HepG2 (cell line): ENCODE measurements around the gene PIF1. TPM values are rescaled to one million over a fixed set of nuclear protein-coding genes. Genes with fewer than 3 reads are reported as not detected.

Source experiments
- BCLAF1 ChIP-seq: fragments of 450-650 bp; IDR thresholded peaks from 2 replicates; pipeline ENCODE4 v1.6.1; 2017; ENCODE audit warnings: mild to moderate bottlenecking
- CENPX ChIP-seq: sonication (generic); formaldehyde crosslinking; IDR thresholded peaks from 2 replicates; pipeline ENCODE4 v1.9.0; 2021; ENCODE audit warnings: mild to moderate bottlenecking, missing genetic modification reagents, moderate library complexity
- DNMT1 ChIP-seq: sonication (generic); formaldehyde crosslinking; IDR thresholded peaks from 2 replicates; pipeline ENCODE4 v1.5.1; 2020; ENCODE audit warnings: mild to moderate bottlenecking, missing genetic modification reagents
- DRAP1 ChIP-seq: IDR thresholded peaks from 2 replicates; pipeline ENCODE4 v1.6.1; 2016; ENCODE audit warnings: missing genetic modification reagents, missing compliant biosample characterization
- GATA4 ChIP-seq: sonication (generic); IDR thresholded peaks from 2 replicates; pipeline ENCODE4 v1.6.1; 2016; ENCODE audit warnings: antibody characterized with exemption, low read depth, borderline replicate concordance
- GLI4 ChIP-seq: sonication (generic); formaldehyde crosslinking; IDR thresholded peaks from 2 replicates; pipeline ENCODE4 v1.5.1; 2020; ENCODE audit warnings: missing genetic modification reagents, mild to moderate bottlenecking, moderate library complexity, borderline replicate concordance
- HINFP ChIP-seq: sonication (generic); formaldehyde crosslinking; IDR thresholded peaks from 2 replicates; pipeline ENCODE4 v1.4.0; 2020; ENCODE audit warnings: low read depth, mild to moderate bottlenecking, missing genetic modification reagents
- IKZF1 ChIP-seq: fragments of 450-650 bp; IDR thresholded peaks from 2 replicates; pipeline ENCODE4 v1.7.1; 2016
- IKZF4 ChIP-seq: sonication (generic); formaldehyde crosslinking; IDR thresholded peaks from 2 replicates; pipeline ENCODE4 v1.5.1; 2020; ENCODE audit warnings: borderline replicate concordance, mild to moderate bottlenecking, low read depth, missing genetic modification reagents; ENCODE audit errors: not compliant biosample characterization
- JUND ChIP-seq: sonication (generic); formaldehyde crosslinking; IDR thresholded peaks from 2 replicates; pipeline ENCODE4 v1.8.0; 2022; ENCODE audit warnings: mild to moderate bottlenecking, missing genetic modification reagents
- KDM3A ChIP-seq: IDR thresholded peaks from 2 replicates; pipeline ENCODE4 v1.6.1; 2018; ENCODE audit warnings: low read depth, missing compliant biosample characterization
- MBD4 ChIP-seq: IDR thresholded peaks from 2 replicates; pipeline ENCODE4 v1.6.1; 2012; ENCODE audit warnings: low read length, inconsistent platforms, borderline replicate concordance
- MZF1 ChIP-seq: sonication (generic); formaldehyde crosslinking; IDR thresholded peaks from 2 replicates; pipeline ENCODE4 v1.8.1; 2023; ENCODE audit warnings: mild to moderate bottlenecking, missing genetic modification reagents, borderline replicate concordance
- PHF5A ChIP-seq: IDR thresholded peaks from one replicate; pipeline ENCODE4 v1.6.1; 2018; ENCODE audit warnings: low read depth, missing genetic modification reagents; ENCODE audit not compliant: unreplicated experiment
- RXRA ChIP-seq: sonication (generic); formaldehyde crosslinking; IDR thresholded peaks from 2 replicates; pipeline ENCODE4 v1.5.1; 2020; ENCODE audit warnings: missing genetic modification reagents
- ZFP36L1 ChIP-seq: sonication (generic); formaldehyde crosslinking; IDR thresholded peaks from 2 replicates; pipeline ENCODE4 v1.8.0; 2022; ENCODE audit warnings: mild to moderate bottlenecking, missing genetic modification reagents, moderate library complexity
- ZNF264 ChIP-seq: sonication (generic); formaldehyde crosslinking; IDR thresholded peaks from 2 replicates; pipeline ENCODE4 v1.4.0; 2020; ENCODE audit warnings: missing genetic modification reagents
- ZNF562 ChIP-seq: sonication (generic); formaldehyde crosslinking; IDR thresholded peaks from 2 replicates; pipeline ENCODE4 v1.8.0; 2022; ENCODE audit warnings: missing genetic modification reagents, borderline replicate concordance
- ZNF670 ChIP-seq: sonication (generic); formaldehyde crosslinking; IDR thresholded peaks from 2 replicates; pipeline ENCODE4 v1.8.0; 2022; ENCODE audit warnings: mild to moderate bottlenecking, missing genetic modification reagents, borderline replicate concordance
- ZSCAN20 ChIP-seq: sonication (generic); formaldehyde crosslinking; IDR thresholded peaks from 2 replicates; pipeline ENCODE4 v1.4.0; 2020; ENCODE audit warnings: missing genetic modification reagents, mild to moderate bottlenecking, borderline replicate concordance
- ZSCAN21 ChIP-seq: sonication (generic); formaldehyde crosslinking; IDR thresholded peaks from 2 replicates; pipeline ENCODE4 v1.8.0; 2022; ENCODE audit warnings: mild to moderate bottlenecking, missing genetic modification reagents, moderate library complexity, borderline replicate concordance
- ZSCAN5A ChIP-seq: sonication (generic); formaldehyde crosslinking; IDR thresholded peaks from 2 replicates; pipeline ENCODE4 v1.8.0; 2022; ENCODE audit warnings: mild to moderate bottlenecking, missing genetic modification reagents, borderline replicate concordance
- polyA plus RNA-seq, 8 experiments: library from polyadenylated mRNA; depleted of rRNA in 3 of 8; stranded (reverse) in 7 of 8; unstranded in 1 of 8; fragments of >200 nt; fragmentation: Illumina TruSeq in 4 of 8; extraction: Trizol in 4 of 8; gene quantifications; 2 replicates each; pipeline versions ENCODE4 v1.2.1 to v1.2.3, GENCODE V29; 2011 to 2016; ENCODE audit warnings: low read depth in 4 of 8, missing spikeins in 1 of 8, mixed read lengths in 1 of 8; ENCODE audit not compliant: insufficient read depth in 1 of 8
- total RNA-seq, 5 experiments: library from RNA; depleted of rRNA; stranded (reverse); fragments of >200 nt; fragmentation: Illumina TruSeq; extraction: Trizol; gene quantifications; 2 replicates each; pipeline ENCODE4 v1.2.3, GENCODE V29; 2016; ENCODE audit warnings: low read depth in 1 of 5

Gene PIF1
- total and polyA plus RNA-seq, 2 of the 13 experiments (the other 11 are each of a cell fraction or from before 2014, with no cell fraction given), result 18.5 to 19.7 TPM

GRCh38 chr15:64825431-64826294 lies at the start of gene PIF1 (continued):
- TF ChIP-seq BCLAF1 (no peak), RXRA (peak; percentile 47; the same call in 1 of the 2 replicates), ZSCAN20 (CRISPR knock-in tag) (no peak), ZNF562 (CRISPR knock-in tag) (no peak), ZSCAN5A (CRISPR knock-in tag) (no peak; the same call in 1 of the 2 replicates), ZNF264 (CRISPR knock-in tag) (0 out of 2 replicates have a peak, but pooled peaks have one; percentile 15), JUND (0 out of 2 replicates have a peak, but pooled peaks have one; percentile 16), IKZF4 (CRISPR knock-in tag) (no peak), ZSCAN21 (CRISPR knock-in tag) (no peak), MBD4 (no peak), ZFP36L1 (CRISPR knock-in tag) (no peak), DRAP1 (CRISPR knock-in tag) (peak; percentile 90), HINFP (CRISPR knock-in tag) (no peak), ZNF670 (peak; percentile 86; the same call in 1 of the 2 replicates), MZF1 (CRISPR knock-in tag) (no peak), PHF5A (CRISPR knock-in tag) (peak; percentile 30), GLI4 (CRISPR knock-in tag) (peak; percentile 26; the same call in 1 of the 2 replicates), CENPX (no peak), DNMT1 (no peak), KDM3A (CRISPR knock-in tag) (peak; percentile 28; the same call in 1 of the 2 replicates), IKZF1 (no peak), GATA4 (peak; percentile 49; the same call in 1 of the 2 replicates)
